GM18511 (cell line): ENCODE data around the gene NAP1L2.
"Not testable (repeated sequence)": the region's sequence is repeated elsewhere in the genome, so short reads cannot be mapped to it uniquely, and the experiment has no call there.

Source experiments
- ATAC-seq: cut with Tn5 transposase; IDR thresholded peaks from one replicate; pipeline ENCODE4 v1.9.1; 2021; ENCODE audit warnings: mild to moderate bottlenecking, moderate library complexity; ENCODE audit not compliant: unreplicated experiment

Gene NAP1L2

DNA sequence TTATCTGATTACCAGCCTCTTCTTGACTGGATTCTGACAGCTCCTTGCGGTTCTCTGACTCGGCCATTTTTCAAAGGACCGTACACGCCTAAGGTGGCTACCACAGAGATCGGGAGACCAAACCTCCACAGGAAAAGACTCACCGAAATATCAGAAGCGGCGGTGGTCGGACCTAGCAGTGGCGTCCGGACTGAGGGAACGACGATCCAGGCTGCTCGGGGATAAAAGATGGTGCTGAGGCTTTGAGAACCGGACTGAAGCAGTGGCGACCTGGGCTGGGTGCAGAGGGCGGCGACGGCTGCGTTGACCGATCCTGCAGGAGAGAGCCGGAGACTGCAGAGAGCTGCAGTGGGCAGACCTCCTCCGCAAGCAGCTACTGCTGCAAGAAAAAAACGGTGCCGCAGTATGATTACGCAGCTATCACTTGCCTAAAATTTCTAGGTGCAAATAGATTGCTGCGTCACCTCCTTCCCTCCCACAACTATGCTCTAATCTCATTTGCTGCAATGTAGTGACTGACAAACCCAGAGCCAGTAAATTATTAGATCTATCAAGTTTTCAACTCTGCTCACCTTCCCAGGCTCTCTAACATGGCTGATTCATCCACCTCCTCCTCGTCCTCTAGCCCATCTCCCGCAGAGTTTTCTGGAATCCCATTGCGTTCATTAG lies at the start of gene NAP1L2:
Gene NAP1L2 (minus strand): TSS at position 426 of the 669 bp plus-strand sequence. CDS start 359 bp downstream, at position 67.
- peak; percentile 92 for ATAC-seq

- ATAC-seq: peak; percentile 50
Observed at GRCh38 chrX:73262991-73263390, 48.3 kb upstream of the NAP1L2 start.

- no peak for ATAC-seq
Observed at GRCh38 chrX:73239242-73239641, 24.6 kb upstream of the NAP1L2 start.

GRCh38 chrX:73217621-73218020 lies 3.0 kb upstream of the NAP1L2 start:
- ATAC-seq: no peak

GRCh38 chrX:73215246-73215645 lies 595 bp upstream of the NAP1L2 start:
- ATAC-seq: peak; percentile 19

DNA sequence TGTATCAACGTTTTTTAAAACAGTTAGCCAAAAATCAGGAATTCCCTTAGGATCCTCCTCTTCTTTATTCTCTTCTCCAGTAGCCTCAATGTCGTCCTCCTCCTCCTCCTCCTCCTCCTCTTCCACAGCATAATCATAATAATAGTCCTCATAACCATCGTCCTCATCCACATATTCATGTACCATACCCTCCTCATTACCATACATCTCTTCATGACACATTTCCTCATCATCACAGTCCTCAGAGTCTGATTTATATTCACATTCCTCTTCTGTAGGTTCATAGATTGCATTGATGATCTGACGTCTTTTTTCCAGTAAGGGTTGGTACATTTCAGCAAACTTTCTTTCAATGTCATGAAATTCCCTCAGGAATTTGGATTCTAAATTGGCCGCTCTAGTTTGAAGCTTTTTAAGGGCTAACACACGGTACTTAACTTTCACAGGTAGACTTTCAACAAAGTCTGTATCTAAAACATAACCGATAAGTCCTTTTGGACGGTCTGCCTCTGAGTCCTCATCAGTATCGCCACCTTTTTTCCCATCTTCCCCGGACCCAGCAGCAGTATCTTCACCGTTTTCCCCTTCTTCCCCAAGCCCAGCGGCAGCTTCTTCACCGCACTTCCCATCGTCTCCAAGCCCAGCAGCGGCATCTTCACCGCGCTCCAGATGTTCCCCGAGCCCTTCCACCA lies 771 bp downstream of the NAP1L2 start:
- ATAC-seq: no peak

- no peak for ATAC-seq
Observed at GRCh38 chrX:73206366-73206765, 8.3 kb downstream of the NAP1L2 start.

- ATAC-seq: no peak
Observed at GRCh38 chrX:73182502-73183114, 32.0 kb downstream of the NAP1L2 start.

- ATAC-seq: not testable (repeated sequence)
Observed at GRCh38 chrX:73168945-73169344, 45.7 kb downstream of the NAP1L2 start.
